HS-5 (cell line): ENCODE results near the gene ACIN1.
A peak's percentile ranks its signal among the peaks of the same experiment; 100 is the strongest.

Experiments used
- DNase-seq: peaks from one replicate; pipeline ENCODE4 v3.0.0-alpha.2; 2012; ENCODE audit warnings: low read depth

Gene ACIN1

GRCh38 chr14:23105348-23105824, 10.4 kb upstream of the ACIN1 start:
- no peak for DNase-seq

GRCh38 chr14:23104591-23105347, 9.8 kb upstream of the ACIN1 start, which contains the start of gene CIROP:
Gene CIROP, minus strand, starts transcription at chr14:23104989. Its CDS starts 69 bp downstream, at chr14:23104920.
- no peak for DNase-seq

- no peak for DNase-seq
Observed at GRCh38 chr14:23104070-23104590, 9.2 kb upstream of the ACIN1 start.

GRCh38 chr14:23103581-23103980, 8.6 kb upstream of the ACIN1 start:
- DNase-seq, result no peak

- no peak for DNase-seq
Observed at GRCh38 chr14:23102801-23103200, 7.9 kb upstream of the ACIN1 start.

GRCh38 chr14:23101986-23102625, 7.2 kb upstream of the ACIN1 start:
- DNase-seq, result no peak

- no peak for DNase-seq
Observed at GRCh38 chr14:23101213-23101970, 6.5 kb upstream of the ACIN1 start.

- no peak for DNase-seq
Observed at GRCh38 chr14:23099212-23099861, 4.4 kb upstream of the ACIN1 start.

- no peak for DNase-seq
Observed at GRCh38 chr14:23097786-23098185, 2.9 kb upstream of the ACIN1 start.

GRCh38 chr14:23095196-23096108, 516 bp upstream of the ACIN1 start, which contains the start of gene C14orf119:
Gene C14orf119, plus strand, starts transcription at chr14:23095505. Its CDS starts 2,154 bp downstream, at chr14:23097659.
- DNase-seq, result peak; percentile 99

- DNase-seq, result no peak
Observed at GRCh38 chr14:23093991-23094665, 808 bp downstream of the ACIN1 start.

GRCh38 chr14:23093526-23093925, 1.4 kb downstream of the ACIN1 start:
- no peak for DNase-seq

- DNase-seq, result no peak
Observed at GRCh38 chr14:23093104-23093503, 1.8 kb downstream of the ACIN1 start.

GRCh38 chr14:23091294-23092225, 3.4 kb downstream of the ACIN1 start:
- DNase-seq, result no peak

- DNase-seq, result no peak
Observed at GRCh38 chr14:23090254-23090636, 4.7 kb downstream of the ACIN1 start.

- DNase-seq, result no peak
Observed at GRCh38 chr14:23089498-23090253, 5.3 kb downstream of the ACIN1 start.

GRCh38 chr14:23086565-23086964, 8.4 kb downstream of the ACIN1 start:
- no peak for DNase-seq

GRCh38 chr14:23085458-23085857, 9.5 kb downstream of the ACIN1 start:
- DNase-seq, result no peak
